D721Med (cell line): ENCODE results near the gene FAM13A.
A peak's percentile ranks its signal among the peaks of the same experiment; 100 is the strongest.

Source experiments
- DNase-seq: peaks from one replicate; pipeline ENCODE4 v3.0.0; 2011; ENCODE audit warnings: low spot score; ENCODE audit not compliant: insufficient read length
- FAIRE-seq: peaks from 2 replicates; lab custom pipeline; 2011; peaks lifted over from hg19 to GRCh38; lab: Jason Lieb, UNC
- CTCF ChIP-seq: IDR thresholded peaks from 2 replicates; pipeline ENCODE4 v1.5.1; 2012; ENCODE audit warnings: mild to moderate bottlenecking, control low read depth; ENCODE audit not compliant: insufficient read depth; ENCODE audit errors: missing control alignments

FAM13A gene

DNA sequence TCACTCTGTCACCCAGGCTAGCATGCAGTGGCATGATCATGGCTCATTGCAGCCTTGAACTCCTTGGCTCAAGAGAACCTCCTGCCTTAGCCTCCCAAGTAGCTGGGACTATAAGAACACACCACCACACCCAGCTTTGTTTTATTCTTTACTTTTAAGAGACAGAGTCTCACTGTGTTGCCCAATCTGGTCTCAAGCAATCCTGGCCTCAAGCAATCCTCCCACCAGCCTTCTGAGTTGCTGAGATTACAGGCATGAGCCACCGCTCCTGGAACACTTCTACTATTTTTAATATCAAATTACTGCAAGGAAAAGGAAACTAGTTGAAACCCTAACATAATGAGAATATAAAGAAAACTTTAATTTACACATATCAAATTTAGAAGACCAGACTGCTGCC is 85.4 kb downstream of the FAM13A start:
- no peak for TF ChIP-seq CTCF
- FAIRE-seq (no peak), DNase-seq (no peak)

DNA sequence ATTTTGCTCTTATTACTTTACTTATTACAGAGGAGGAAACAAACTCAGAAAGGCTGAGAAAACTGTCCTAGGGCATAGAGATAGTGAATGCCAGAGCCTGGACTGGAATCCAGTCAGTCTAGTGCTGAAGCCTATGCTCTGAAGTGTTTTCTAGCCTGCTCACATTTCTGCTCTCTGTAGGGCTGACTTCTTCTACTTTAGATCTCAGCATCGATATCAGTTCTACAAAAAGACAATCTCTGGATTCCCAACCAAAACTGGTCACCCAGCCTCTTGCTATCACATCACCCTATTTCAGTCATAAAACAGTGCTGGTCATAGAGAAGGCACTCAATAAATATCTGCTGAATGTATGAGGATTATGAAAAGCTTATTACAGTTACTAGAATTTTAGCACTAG is 87.2 kb downstream of the FAM13A start:
- FAIRE-seq (peak; percentile 69), DNase-seq (no peak)
- no peak for TF ChIP-seq CTCF

DNA sequence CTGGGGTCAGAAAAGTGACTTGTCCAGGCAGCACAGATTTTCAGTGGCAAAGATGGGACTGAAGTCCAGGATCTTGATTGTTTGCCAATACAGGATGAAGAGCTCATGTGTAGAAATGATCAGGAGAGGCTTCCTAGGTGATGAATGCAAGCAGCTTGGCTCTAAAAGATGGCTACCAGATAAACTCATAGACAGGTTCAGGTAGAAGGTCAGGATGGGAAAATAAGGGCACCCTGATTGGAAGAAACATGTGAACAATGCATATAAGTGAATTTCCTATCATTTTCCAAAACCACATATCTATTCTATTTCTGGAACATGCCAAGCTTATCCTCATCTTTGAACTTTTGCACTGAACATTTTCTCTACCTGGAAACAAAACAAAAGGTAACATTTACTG is 87.7 kb downstream of the FAM13A start:
- FAIRE-seq = no peak
- TF ChIP-seq CTCF = no peak
- DNase-seq = no peak

DNA sequence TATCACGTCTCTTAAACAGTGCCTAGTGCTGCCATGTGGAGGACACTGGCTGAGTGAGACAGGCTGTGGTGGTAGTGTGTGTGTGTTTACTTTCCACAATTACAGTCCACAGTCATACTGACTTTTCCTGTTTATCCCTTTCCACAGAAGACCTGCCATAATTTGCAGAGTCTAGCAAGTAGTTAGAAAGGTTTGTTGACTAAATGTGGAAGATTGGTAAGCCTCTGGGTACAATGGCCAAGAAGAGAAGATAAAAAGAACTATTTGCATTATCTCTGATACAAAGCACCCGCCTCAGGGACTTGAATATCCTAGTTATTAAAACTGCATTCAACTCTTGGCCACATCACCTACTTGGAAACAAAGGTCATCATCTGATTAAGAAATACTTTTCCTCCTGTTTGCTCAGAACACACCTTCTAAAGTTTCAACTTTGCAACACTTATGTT is 89.1 kb downstream of the FAM13A start:
- DNase-seq (no peak), FAIRE-seq (no peak)
- no peak for TF ChIP-seq CTCF

DNA sequence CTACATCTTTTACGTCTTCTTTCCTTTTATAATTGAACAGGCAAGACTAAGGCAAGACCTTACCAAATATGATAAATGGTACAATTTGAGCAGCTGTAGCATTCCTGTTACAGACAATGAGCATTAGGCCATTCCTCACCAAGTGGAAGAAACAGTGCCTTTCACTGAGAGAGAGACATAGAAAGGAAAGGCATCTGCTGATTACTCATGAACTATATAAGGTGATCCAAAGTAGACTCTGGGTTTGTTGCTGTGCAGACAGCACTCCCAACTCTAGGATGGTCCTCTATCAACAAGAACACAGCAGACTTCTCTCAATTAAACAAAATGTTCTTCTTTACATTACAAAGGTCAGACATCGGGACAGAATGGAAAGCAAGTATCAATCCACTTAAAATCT is 91.9 kb downstream of the FAM13A start:
- no peak for TF ChIP-seq CTCF
- DNase-seq (no peak), FAIRE-seq (no peak)

- TF ChIP-seq CTCF = no peak
- FAIRE-seq (no peak), DNase-seq (no peak)
These were observed 92.5 kb downstream of the FAM13A start for GRCh38 chr4:88964450-88964849.

- FAIRE-seq = no peak
- no peak for TF ChIP-seq CTCF
These were observed 93.2 kb downstream of the FAM13A start for GRCh38 chr4:88963817-88964216.

More at GRCh38 chr4:88963817-88964216, 93.2 kb downstream of the FAM13A start:
- DNase-seq = no peak
